ENCODE results near the gene SERPINB13. TPM values are rescaled to one million over a fixed set of nuclear protein-coding genes. Genes with fewer than 3 reads are reported as not detected.
"Not testable (repeated sequence)": the region's sequence is repeated elsewhere in the genome, so short reads cannot be mapped to it uniquely, and the experiment has no call there.

SERPINB13 gene
- total and polyA plus RNA-seq, 4 donors: 0.15 TPM; not detected in 3

DNA sequence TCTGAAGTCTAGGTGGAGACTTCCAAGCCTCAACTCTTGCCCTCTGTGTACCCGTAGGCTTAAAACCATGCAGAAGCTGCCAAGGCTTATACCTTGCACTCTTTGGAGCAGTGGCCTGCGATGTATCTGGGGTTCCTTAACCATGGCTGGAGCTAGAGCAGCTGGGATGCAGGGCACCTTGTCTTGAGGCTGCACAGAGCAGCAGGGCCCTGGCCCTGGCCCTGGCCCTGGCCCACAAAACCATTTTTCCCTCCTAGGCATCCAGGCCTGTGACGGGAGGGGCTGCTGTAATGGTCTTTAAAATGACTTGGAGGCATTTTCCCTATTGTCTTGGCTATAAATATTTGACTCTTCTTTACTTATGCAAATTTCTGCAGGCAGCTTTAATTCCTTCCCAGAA is 37.7 kb downstream of the SERPINB13 start:
- H3K4me1 ChIP-seq (ENCODE audit: control insufficient read depth in 1 of 2, insufficient read depth in 2 of 2, low read length in 2 of 2): no peaks in the 10 kb centered on the region
- WGBS, 2 donors: 77 to 79% methylated on average over 3 of the region's 3 CpGs

DNA sequence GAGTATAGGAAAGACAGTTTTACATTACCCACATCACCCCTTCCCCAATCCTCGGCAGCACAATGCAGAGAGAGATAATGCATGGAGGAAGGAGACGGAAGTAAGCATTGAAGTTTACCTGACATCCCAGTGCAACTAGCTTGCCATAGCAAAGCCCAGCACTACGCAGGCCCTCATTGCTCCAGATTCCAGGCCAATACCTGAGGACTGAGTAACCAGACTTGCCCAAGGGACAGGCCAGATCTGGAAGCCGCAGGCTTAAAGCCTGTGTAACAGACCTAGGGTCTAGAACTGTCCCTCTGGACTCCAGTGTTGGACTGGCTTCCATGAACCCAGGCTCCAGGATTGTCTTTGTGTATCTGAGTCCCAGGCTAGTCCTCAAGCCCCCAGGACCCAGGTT is 39.3 kb downstream of the SERPINB13 start:
- Histone ChIP-seq H3K36me3 (ENCODE audit: control insufficient read depth in 1 of 2, insufficient read depth in 2 of 2, low read length in 1 of 2) (no peaks in the 10 kb centered on the region), H3K27ac (ENCODE audit: low read depth in 1 of 2, low read length in 2 of 2) (no peak overlapping the region), H3K4me3 (ENCODE audit: low read length in 2 of 2) (no peak overlapping the region), H3K4me1 (ENCODE audit: control insufficient read depth in 1 of 2, insufficient read depth in 2 of 2, low read length in 2 of 2) (no peaks in the 10 kb centered on the region), H3K27me3 (ENCODE audit: control insufficient read depth in 1 of 2, insufficient read depth in 2 of 2, low read length in 1 of 2) (no peaks in the 10 kb centered on the region), H3K9me3 (ENCODE audit: control insufficient read depth, low read length) (peaks cover 14% of the 10 kb centered on the region)
- ATAC-seq (ENCODE audit: low FRiP score) (no peak), DNase-seq (no peak)
- WGBS, 2 donors: 66 to 73% methylated on average over 4 of the region's 4 CpGs
- intact Hi-C loops (cut with DNase I): loop anchor here in 1 of 2 donors (10.0 kb wide), 1 partner anchor 62 kb away; no protein-coding TSS in a partner anchor

More for the DNA sequence above, 37.7 kb downstream of the SERPINB13 start:
- ATAC-seq (ENCODE audit: low FRiP score) (no peak), DNase-seq (no peak)
- Histone ChIP-seq H3K9me3 (ENCODE audit: control insufficient read depth, low read length) (peaks cover 15% of the 10 kb centered on the region), H3K36me3 (ENCODE audit: control insufficient read depth in 1 of 2, insufficient read depth in 2 of 2, low read length in 1 of 2) (no peaks in the 10 kb centered on the region), H3K27me3 (ENCODE audit: control insufficient read depth in 1 of 2, insufficient read depth in 2 of 2, low read length in 1 of 2) (no peaks in the 10 kb centered on the region), H3K4me3 (ENCODE audit: low read length in 2 of 2) (no peak overlapping the region), H3K27ac (ENCODE audit: low read depth in 1 of 2, low read length in 2 of 2) (no peak overlapping the region)
- intact Hi-C loops (cut with DNase I): loop anchor here in 1 of 2 donors (10.0 kb wide), 1 partner anchor 60 kb away; no protein-coding TSS in a partner anchor

DNA sequence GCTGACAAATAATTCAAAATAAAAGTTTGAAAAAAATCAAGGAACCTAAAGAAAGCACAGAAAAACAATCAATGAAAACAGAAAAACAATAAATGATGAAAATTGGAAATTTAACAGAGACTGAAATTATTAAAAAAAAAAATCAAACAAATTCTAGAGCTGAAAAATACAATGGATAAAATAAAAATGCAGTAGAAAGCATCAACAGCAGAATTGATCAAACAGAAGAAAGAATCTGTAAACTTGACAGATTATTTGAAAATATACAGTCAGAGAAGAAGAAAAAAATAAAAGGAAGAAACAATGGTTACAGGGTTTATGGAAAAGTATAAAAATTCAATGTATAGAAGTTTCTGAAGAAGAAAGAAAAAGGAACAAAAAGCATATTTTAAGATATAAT is 40.7 kb downstream of the SERPINB13 start:
- Histone ChIP-seq H3K9me3 (ENCODE audit: control insufficient read depth, low read length) (peaks cover 10% of the 10 kb centered on the region), H3K27ac (ENCODE audit: low read depth in 1 of 2, low read length in 2 of 2) (no peak overlapping the region), H3K4me3 (ENCODE audit: low read length in 2 of 2) (no peak overlapping the region), H3K27me3 (ENCODE audit: control insufficient read depth in 1 of 2, insufficient read depth in 2 of 2, low read length in 1 of 2) (no peaks in the 10 kb centered on the region), H3K36me3 (ENCODE audit: control insufficient read depth in 1 of 2, insufficient read depth in 2 of 2, low read length in 1 of 2) (no peaks in the 10 kb centered on the region), H3K4me1 (ENCODE audit: control insufficient read depth in 1 of 2, insufficient read depth in 2 of 2, low read length in 2 of 2) (no peaks in the 10 kb centered on the region)
- intact Hi-C loops (cut with DNase I): loop anchor here in 1 of 2 donors (10.0 kb wide), 1 partner anchor 63 kb away; no protein-coding TSS in a partner anchor
- ATAC-seq (ENCODE audit: low FRiP score) (no peak), DNase-seq (no peak)

DNA sequence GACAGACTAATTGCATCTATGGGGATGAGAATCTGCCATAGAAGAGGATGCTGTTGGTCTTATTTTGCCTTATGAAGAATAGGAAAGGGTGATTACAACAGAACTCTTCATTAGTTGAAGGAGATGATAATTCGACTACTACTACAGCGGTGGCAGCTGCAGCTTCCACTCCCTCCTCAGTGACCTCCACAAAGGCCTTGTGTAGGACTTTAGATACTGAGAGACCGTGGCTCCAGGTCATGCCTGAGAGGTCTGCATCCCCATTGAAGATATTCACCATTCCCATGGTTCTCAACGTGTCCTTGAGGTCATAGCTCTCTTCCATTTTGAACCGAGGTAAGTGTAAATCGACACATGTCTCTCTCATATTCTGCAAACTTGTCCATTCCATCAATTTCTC is 50.6 kb downstream of the SERPINB13 start:
- H3K27ac ChIP-seq (ENCODE audit: low read depth in 1 of 2, low read length in 2 of 2): no peak overlapping the region
- 85 to 86% methylated on average over 6 of the region's 6 CpGs for WGBS, 2 donors
- H3K4me1 ChIP-seq (ENCODE audit: control insufficient read depth in 1 of 2, insufficient read depth in 2 of 2, low read length in 2 of 2): no peaks in the 10 kb centered on the region
- ATAC-seq (ENCODE audit: low FRiP score) (no peak), DNase-seq (no peak)
- no peaks in the 10 kb centered on the region for H3K36me3 ChIP-seq (ENCODE audit: control insufficient read depth in 1 of 2, insufficient read depth in 2 of 2, low read length in 1 of 2)
- intact Hi-C loops (cut with DNase I): no loop called here
- no peaks in the 10 kb centered on the region for H3K9me3 ChIP-seq (ENCODE audit: control insufficient read depth, low read length)
- H3K27me3 ChIP-seq (ENCODE audit: control insufficient read depth in 1 of 2, insufficient read depth in 2 of 2, low read length in 1 of 2): no peaks in the 10 kb centered on the region
- H3K4me3 ChIP-seq (ENCODE audit: low read length in 2 of 2): no peak overlapping the region

DNA sequence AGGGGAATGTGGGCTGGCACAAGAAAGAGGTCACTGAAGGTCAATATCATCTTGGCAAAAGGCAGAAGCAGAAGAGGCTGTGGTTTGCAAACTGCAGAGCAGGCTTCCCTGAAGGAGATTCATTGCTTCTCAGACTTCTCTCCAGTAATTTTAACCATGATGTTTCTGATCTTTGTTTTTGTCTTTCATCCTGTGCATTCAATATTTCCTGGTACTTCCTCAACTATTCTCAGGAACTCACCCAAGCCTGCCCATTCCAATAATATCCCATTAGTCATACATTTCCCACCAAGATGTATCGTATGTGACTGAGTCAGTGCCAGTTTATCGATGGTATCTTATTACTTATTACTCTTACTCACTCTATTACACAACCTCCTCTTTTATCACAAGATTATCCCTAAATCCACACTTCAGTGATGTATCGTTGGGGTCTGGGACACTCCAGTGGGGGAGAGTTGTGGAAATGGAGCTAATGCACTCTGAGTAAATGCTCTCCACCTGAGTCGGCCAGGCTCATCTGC is 54.1 kb downstream of the SERPINB13 start:
- H3K4me3 ChIP-seq (ENCODE audit: low read length in 2 of 2); H3K4me1 ChIP-seq (ENCODE audit: control insufficient read depth in 1 of 2, insufficient read depth in 2 of 2, low read length in 2 of 2); H3K36me3 ChIP-seq (ENCODE audit: control insufficient read depth in 1 of 2, insufficient read depth in 2 of 2, low read length in 1 of 2); H3K27me3 ChIP-seq (ENCODE audit: control insufficient read depth in 1 of 2, insufficient read depth in 2 of 2, low read length in 1 of 2); intact Hi-C loops (cut with DNase I); ATAC-seq (ENCODE audit: low FRiP score); H3K9me3 ChIP-seq (ENCODE audit: control insufficient read depth, low read length); H3K27ac ChIP-seq (ENCODE audit: low read depth in 1 of 2, low read length in 2 of 2); DNase-seq: not testable (repeated sequence)
- 84% methylated on average over 4 of the region's 4 CpGs for WGBS, 2 donors

DNA sequence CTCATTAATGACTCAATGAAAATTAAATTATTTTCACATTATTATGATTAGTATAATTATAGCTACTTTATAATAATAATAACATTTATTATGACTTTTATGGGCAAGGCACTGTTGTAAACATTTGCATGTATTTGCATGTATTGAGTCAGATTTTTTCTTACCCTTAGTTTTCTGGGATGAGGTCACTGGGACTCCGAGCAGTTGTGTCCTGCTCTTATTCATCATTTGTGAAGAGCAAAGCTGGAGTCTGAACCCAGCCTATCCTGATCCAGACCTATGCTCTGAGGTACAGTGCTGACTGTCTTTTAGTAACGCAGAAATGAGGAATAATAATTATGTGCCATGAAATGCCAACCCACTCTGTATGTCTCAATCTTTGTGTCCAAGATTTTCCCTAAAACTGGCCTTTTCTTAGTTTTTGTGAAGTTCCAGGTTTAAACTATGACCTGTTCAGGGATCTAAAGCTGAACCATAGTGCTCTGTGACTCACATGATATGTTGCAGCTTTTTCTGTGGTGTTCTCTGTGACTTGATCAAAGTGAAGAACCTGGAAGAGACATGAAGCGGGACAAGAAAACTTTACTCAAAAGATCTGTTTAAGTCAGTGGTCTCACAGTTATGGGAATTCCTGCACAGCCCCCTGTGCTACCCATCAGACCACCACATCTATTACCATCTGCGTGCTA is 55.7 kb downstream of the SERPINB13 start:
- H3K36me3 ChIP-seq (ENCODE audit: control insufficient read depth in 1 of 2, insufficient read depth in 2 of 2, low read length in 1 of 2); H3K27me3 ChIP-seq (ENCODE audit: control insufficient read depth in 1 of 2, insufficient read depth in 2 of 2, low read length in 1 of 2); DNase-seq; intact Hi-C loops (cut with DNase I); H3K27ac ChIP-seq (ENCODE audit: low read depth in 1 of 2, low read length in 2 of 2); H3K4me3 ChIP-seq (ENCODE audit: low read length in 2 of 2); H3K9me3 ChIP-seq (ENCODE audit: control insufficient read depth, low read length); H3K4me1 ChIP-seq (ENCODE audit: control insufficient read depth in 1 of 2, insufficient read depth in 2 of 2, low read length in 2 of 2); ATAC-seq (ENCODE audit: low FRiP score): not testable (repeated sequence)
- WGBS, 2 donors: 88% methylated on average over 4 of the region's 4 CpGs

DNA sequence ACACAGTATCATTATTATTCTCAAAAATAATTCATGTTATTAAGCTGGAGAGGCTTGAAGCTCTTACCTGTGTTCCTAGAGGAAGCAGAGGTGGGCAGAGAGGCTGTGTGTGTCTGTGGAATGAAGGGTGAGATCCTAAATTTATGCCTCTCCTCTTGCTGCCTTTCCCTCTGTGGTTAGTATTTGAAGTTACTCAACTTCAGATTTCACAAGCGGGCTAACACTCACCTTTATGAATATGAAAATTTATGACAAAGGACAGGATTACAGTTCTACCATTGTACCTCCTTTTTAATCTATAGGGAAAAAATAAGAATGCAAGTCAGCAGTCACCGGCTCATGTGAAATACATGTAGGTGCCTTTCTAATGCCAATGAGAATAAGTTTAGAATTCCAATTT is 57.0 kb downstream of the SERPINB13 start, which contains the start of gene SERPINB4:
SERPINB4 (minus strand) TSS at position 115 of the 400 bp plus-strand sequence. CDS start 679 bp downstream, outside the sequence.
- H3K27ac ChIP-seq (ENCODE audit: low read depth in 1 of 2, low read length in 2 of 2); DNase-seq; intact Hi-C loops (cut with DNase I); H3K9me3 ChIP-seq (ENCODE audit: control insufficient read depth, low read length); H3K4me3 ChIP-seq (ENCODE audit: low read length in 2 of 2); H3K36me3 ChIP-seq (ENCODE audit: control insufficient read depth in 1 of 2, insufficient read depth in 2 of 2, low read length in 1 of 2); ATAC-seq (ENCODE audit: low FRiP score); H3K4me1 ChIP-seq (ENCODE audit: control insufficient read depth in 1 of 2, insufficient read depth in 2 of 2, low read length in 2 of 2); H3K27me3 ChIP-seq (ENCODE audit: control insufficient read depth in 1 of 2, insufficient read depth in 2 of 2, low read length in 1 of 2): not testable (repeated sequence)
- 75 to 77% methylated on average over 1 of the region's 2 CpGs for WGBS, 2 donors

DNA sequence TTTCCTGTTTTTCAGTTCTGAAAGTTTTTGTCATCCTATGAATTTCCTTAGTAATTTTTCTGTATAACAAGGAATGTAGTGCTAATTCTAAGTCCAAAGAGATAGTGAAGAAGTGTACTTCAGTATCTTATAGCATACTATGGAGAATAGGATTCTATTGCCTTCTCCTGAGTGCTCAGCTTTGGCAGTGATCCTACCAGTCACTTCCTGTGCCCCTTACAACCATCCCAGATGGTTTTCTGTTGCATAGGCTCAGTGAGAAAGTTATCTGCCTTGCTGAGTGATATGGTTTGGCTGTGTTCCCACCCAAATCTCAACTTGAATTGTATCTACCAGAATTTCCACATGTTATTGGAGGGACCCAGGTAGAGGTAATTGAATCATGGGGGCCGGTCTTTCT is 57.6 kb downstream of the SERPINB13 start:
- DNase-seq; H3K27me3 ChIP-seq (ENCODE audit: control insufficient read depth in 1 of 2, insufficient read depth in 2 of 2, low read length in 1 of 2); intact Hi-C loops (cut with DNase I); H3K9me3 ChIP-seq (ENCODE audit: control insufficient read depth, low read length); H3K4me3 ChIP-seq (ENCODE audit: low read length in 2 of 2); ATAC-seq (ENCODE audit: low FRiP score); H3K27ac ChIP-seq (ENCODE audit: low read depth in 1 of 2, low read length in 2 of 2); H3K36me3 ChIP-seq (ENCODE audit: control insufficient read depth in 1 of 2, insufficient read depth in 2 of 2, low read length in 1 of 2); H3K4me1 ChIP-seq (ENCODE audit: control insufficient read depth in 1 of 2, insufficient read depth in 2 of 2, low read length in 2 of 2): not testable (repeated sequence)
- WGBS, 2 donors: 89 to 94% methylated on average over 1 of the region's 1 CpG

DNA sequence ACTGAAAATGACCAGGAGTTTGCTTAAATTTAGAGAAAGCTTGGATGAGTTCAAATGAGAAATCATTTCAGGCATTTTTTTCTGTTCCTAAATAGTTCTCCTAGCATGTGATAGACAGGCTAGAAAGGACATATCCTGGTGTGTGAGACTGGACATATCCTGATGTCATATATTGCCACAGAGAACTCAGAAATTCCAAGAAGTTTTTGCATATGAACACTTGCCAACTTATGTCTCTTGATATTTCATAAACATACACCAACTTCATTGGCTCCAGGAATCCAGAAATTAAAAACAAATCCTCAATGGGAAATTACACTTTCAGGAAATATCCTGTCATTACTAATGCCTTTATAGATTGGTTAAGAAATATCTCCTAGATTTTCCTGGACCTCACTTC is 59.8 kb downstream of the SERPINB13 start:
- Histone ChIP-seq H3K4me1 (ENCODE audit: control insufficient read depth in 1 of 2, insufficient read depth in 2 of 2, low read length in 2 of 2) (no peaks in the 10 kb centered on the region), H3K27ac (ENCODE audit: low read depth in 1 of 2, low read length in 2 of 2) (no peak overlapping the region), H3K9me3 (ENCODE audit: control insufficient read depth, low read length) (no peaks in the 10 kb centered on the region), H3K36me3 (ENCODE audit: control insufficient read depth in 1 of 2, insufficient read depth in 2 of 2, low read length in 1 of 2) (no peaks in the 10 kb centered on the region), H3K4me3 (ENCODE audit: low read length in 2 of 2) (no peak overlapping the region), H3K27me3 (ENCODE audit: control insufficient read depth in 1 of 2, insufficient read depth in 2 of 2, low read length in 1 of 2) (no peaks in the 10 kb centered on the region)
- DNase-seq (no peak), ATAC-seq (ENCODE audit: low FRiP score) (no peak)
- intact Hi-C loops (cut with DNase I): no loop called here

Data from aorta (tissue), 5 donors.